ENCODE measurements around the gene HEPACAM2. TPM values are rescaled to one million over a fixed set of nuclear protein-coding genes. Genes with fewer than 3 reads are reported as not detected.

Gene HEPACAM2
- total RNA-seq, 1 donor from 2014 or later, result 37.3 TPM

DNA sequence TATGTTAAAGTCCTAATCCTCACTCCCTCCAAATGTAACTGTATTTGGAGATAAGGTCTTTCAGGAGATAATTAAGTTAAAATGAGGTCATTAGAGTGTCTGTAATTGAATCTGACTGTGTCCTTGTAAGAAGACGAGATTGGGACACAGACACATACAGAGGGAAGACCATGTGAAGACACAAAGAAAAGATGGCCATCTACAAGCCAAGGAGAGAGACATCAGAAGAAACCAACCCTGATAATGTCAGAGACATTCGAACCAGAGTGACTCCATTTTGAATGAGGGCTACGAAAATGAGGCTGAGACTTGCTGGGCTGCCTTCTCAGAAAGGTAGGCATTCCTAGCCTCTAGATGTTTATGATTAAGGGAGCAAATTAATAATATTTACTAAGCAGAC lies 77.5 kb downstream of the HEPACAM2 start:
- Mint-ChIP-seq H3K9me3 (no peaks in the 10 kb centered on the region), H3K36me3 (no peaks in the 10 kb centered on the region), H3K4me1 (ENCODE audit: unreplicated experiment) (no peaks in the 10 kb centered on the region), H3K4me3 (no peak overlapping the region), H3K27me3 (peaks cover 4% of the 10 kb centered on the region), H3K27ac (peak overlapping the region; percentile 40)
- no peak for DNase-seq (ENCODE audit: extremely low spot score, unreplicated experiment)
- TF ChIP-seq, protein P1, sequence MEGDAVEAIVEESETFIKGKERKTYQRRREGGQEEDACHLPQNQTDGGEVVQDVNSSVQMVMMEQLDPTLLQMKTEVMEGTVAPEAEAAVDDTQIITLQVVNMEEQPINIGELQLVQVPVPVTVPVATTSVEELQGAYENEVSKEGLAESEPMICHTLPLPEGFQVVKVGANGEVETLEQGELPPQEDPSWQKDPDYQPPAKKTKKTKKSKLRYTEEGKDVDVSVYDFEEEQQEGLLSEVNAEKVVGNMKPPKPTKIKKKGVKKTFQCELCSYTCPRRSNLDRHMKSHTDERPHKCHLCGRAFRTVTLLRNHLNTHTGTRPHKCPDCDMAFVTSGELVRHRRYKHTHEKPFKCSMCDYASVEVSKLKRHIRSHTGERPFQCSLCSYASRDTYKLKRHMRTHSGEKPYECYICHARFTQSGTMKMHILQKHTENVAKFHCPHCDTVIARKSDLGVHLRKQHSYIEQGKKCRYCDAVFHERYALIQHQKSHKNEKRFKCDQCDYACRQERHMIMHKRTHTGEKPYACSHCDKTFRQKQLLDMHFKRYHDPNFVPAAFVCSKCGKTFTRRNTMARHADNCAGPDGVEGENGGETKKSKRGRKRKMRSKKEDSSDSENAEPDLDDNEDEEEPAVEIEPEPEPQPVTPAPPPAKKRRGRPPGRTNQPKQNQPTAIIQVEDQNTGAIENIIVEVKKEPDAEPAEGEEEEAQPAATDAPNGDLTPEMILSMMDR (conservative IDR thresholded peaks at IDR 0.05), result no peak

DNA sequence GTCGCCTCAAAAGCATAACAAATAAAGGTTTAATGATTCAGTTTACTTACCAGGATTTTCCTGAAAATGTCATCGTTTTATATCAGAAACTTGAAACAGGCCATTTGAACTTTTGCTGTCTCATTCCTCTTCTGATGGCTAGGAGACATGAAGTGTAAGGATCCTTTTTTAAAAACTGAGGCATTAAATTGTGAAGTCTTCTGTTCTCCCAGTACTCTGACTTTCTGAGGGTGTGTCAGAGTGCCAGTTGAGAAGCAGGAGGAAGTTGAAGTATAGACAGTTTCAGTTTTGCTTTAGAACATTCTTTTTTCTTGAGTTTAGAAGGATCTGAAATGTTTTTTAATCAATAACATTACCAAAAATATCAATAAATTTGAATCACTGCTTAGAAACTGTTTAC lies 78.1 kb downstream of the HEPACAM2 start, which contains the start of gene SAMD9L:
TSS of gene SAMD9L (minus strand) at position 242 of the 400 bp plus-strand sequence. CDS start 12,414 bp downstream, outside the sequence.
- no peak for DNase-seq (ENCODE audit: extremely low spot score, unreplicated experiment)
- no peaks in the 10 kb centered on the region for H3K4me1 Mint-ChIP-seq (ENCODE audit: unreplicated experiment)
- H3K27me3 Mint-ChIP-seq, result peaks cover 8% of the 10 kb centered on the region
- no peaks in the 10 kb centered on the region for H3K36me3 Mint-ChIP-seq
- peak within 1 kb of the TSS; percentile 3 for H3K4me3 Mint-ChIP-seq
- H3K9me3 Mint-ChIP-seq, result no peaks in the 10 kb centered on the region
- H3K27ac Mint-ChIP-seq, result peak within 1 kb of the TSS; percentile 40
- TF ChIP-seq, protein P1 (conservative IDR thresholded peaks at IDR 0.05), result no peak

DNA sequence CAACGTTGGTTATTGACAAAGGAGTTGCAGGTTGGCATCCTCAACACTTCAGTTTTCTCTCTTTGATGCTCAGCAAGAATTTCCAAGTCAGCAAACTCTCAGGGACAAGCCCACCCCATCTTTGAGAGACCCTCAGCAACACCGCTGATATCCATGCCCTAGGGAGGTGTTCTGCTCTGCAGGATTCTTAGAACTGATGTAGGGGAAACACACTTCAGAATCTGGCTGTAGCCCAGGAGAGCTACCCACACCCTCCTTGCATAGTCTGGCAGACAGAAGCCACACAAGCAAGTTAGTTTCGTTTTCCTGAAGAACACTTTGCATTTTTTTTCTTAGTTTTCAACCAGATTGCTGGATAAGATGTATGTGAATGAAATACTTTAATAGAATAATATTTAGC lies 78.9 kb downstream of the HEPACAM2 start:
- Mint-ChIP-seq H3K27ac (no peak overlapping the region), H3K9me3 (no peaks in the 10 kb centered on the region), H3K4me3 (no peak overlapping the region), H3K36me3 (no peaks in the 10 kb centered on the region), H3K4me1 (ENCODE audit: unreplicated experiment) (no peaks in the 10 kb centered on the region), H3K27me3 (peaks cover 8% of the 10 kb centered on the region)
- TF ChIP-seq, protein P1 (conservative IDR thresholded peaks at IDR 0.05), result no peak
- no peak for DNase-seq (ENCODE audit: extremely low spot score, unreplicated experiment)

DNA sequence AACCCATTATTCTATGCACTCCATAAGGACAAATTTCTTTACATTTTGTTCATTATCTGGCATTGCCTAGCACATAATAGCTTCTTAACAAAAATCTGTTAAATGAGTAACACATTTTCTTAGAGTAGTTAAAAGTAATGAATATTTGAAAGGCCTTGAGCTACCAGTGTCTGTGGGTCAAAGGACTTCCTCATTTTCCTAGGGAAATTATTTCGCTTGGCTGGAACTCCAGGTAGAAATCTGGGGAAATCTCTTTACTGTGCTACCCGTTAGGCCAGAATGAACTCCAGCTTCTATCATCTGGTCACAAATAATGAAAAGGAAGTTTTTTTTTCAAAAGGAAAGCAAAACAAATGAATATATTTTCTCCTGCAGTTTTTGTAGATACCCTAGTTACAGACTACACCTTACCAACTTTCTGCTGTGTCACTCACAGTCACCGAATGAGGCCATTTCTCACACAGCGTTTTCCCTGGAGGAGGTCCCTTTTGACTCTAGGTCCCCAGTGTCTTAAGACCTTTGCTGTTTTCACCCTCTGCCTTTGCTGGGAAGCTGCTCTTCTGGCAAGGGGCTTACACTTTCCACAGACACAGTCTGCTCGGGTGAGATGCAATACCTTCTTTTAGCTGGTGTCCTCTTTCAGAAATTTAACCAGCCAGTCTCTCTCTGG lies 79.7 kb downstream of the HEPACAM2 start:
- DNase-seq (ENCODE audit: extremely low spot score, unreplicated experiment), result no peak
- Mint-ChIP-seq H3K27ac (no peak overlapping the region), H3K4me1 (ENCODE audit: unreplicated experiment) (no peaks in the 10 kb centered on the region), H3K27me3 (peaks cover 8% of the 10 kb centered on the region), H3K4me3 (no peak overlapping the region), H3K9me3 (no peaks in the 10 kb centered on the region), H3K36me3 (no peaks in the 10 kb centered on the region)
- TF ChIP-seq, protein P1 (conservative IDR thresholded peaks at IDR 0.05), result no peak

DNA sequence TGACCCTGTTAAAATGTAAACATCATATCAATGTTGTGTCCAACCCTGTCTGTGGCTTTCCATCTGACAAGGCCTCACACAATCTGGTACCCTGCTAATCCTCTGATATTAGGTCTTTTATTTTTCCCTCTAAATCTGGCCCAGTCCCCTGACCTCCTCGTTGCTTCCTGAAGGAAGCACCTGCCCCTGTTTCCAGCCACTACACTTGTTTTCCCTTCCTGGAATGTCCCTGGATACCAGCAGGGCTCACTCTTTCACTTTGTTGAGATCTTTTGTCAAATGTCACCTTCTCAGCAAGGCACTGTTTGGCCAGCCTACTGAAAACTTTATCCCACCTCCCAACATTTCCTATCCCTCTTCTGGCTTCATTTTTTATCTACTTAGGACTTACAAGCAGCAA lies 80.2 kb downstream of the HEPACAM2 start:
- Mint-ChIP-seq H3K4me3 (no peak overlapping the region), H3K4me1 (ENCODE audit: unreplicated experiment) (no peaks in the 10 kb centered on the region), H3K9me3 (no peaks in the 10 kb centered on the region), H3K36me3 (no peaks in the 10 kb centered on the region), H3K27ac (no peak overlapping the region), H3K27me3 (peaks cover 8% of the 10 kb centered on the region)
- DNase-seq (ENCODE audit: extremely low spot score, unreplicated experiment), result no peak
- TF ChIP-seq, protein P1 (conservative IDR thresholded peaks at IDR 0.05), result no peak
